CD4-positive, alpha-beta T cell treated with Interleukin-17A for 4 hours (primary cell): ENCODE data around the gene IDUA.
A peak's percentile ranks its signal among the peaks of the same experiment; 100 is the strongest.
"Not testable (repeated sequence)": the region's sequence is repeated elsewhere in the genome, so short reads cannot be mapped to it uniquely, and the experiment has no call there.

Experiments
- DNase-seq: peaks from one replicate; pipeline ENCODE4 v3.0.0-alpha.2; 2020; ENCODE audit warnings: mixed read lengths

Gene IDUA

DNA sequence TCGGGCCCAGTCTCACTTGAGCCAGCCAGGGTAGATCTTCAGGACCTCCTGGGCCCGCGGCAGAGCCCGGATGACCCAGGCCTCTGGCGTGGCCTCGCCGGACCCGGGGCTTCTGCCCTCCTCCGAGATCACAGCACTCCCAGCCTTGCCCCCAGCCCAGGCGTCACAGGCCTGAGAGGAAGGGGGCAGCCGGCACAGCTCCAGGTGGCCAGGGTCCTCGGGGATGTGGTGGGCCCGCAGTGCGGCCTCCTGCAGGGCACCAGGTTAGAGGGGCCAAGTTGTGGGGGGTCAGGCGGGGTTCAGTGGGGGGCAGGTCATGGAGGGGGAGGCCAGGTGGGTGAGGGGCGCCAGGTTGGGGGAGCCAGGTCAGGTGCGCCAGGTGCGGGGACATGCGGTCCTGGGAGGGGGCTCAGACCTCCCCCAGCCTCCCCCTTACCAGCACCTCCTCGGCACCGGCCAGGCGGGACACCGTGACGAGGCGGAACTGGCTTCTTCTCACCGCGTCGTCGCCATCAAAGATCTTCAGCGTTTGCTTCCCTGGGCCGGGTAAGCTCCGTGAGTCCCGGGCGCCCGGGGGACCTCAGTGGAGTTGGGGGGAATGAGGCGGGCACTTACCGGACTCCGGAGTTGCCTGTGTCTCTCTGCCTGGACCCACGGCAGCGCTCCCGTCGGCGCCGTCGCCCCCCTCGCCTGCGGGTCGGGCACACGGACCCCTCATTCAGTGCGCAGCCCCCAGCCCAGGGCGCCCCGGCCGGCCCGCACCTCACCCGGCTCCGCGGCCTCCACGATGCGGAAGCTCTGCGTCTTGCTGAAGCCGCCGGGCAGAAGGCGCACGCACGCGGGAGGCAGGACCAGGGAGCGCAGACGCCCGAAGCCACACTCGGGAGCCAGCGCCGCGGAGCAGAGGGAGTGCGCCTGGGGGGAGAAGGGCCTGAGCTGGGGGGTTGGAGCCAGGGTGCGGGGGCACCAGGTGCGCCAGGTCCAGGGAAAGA lies 19.4 kb upstream of the IDUA start:
- no peak for DNase-seq

DNA sequence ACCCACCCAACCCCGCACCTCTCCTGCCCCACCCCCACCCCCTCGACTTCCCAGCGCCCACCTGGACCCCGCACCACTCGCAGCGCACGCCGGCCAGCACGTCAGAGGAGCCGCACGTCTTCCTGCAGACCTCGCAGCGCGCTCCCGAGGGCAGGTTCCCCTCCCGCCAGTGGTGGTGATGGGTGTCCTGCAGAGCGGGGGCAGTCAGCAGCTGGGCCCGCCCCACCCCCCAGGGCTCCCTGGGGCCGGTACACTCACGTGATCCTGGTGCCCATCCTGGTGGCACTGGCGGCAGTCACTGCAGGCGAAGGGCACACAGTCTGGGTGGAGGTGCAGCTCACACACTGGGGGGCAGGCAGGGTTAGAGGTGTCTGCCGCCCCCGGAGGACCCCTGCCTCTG lies 18.6 kb upstream of the IDUA start:
- no peak for DNase-seq

DNA sequence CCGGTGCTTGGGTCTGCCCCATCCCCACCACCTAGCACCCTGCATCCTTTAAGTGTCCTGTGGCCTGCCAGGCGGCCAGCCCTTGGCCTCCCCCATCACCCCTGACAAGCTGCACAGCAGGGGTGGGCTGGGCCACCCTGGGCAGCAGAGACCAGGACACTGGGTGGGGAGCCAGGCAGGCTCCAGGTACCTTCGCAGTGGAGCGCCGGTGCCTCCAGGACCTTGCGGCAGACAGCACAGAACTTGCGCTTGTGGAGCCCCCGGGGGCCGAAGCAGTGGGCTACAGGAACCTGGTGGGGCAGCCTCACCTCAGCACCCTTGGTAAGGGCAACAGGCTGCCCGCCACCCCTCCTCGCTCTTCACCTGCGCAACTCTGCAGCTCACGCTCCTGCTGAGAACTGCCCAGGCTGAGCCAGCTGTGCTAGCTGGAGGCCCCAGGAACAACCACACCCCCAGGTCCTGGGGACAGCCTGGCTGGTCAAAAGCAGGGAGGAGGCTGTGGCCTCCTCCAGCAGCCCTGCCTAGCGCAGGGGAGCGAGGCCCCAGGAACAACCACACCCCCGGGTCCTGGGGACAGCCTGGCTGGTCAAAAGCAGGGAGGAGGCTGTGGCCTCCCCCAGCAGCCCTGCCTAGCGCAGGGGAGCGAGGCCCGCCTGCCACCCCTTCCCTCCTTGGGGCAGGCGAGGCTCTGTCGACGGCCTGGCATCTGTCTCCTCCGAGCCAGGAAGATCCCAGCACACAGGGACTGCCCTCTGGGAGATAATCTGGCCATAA lies 18.0 kb upstream of the IDUA start:
- no peak for DNase-seq

DNA sequence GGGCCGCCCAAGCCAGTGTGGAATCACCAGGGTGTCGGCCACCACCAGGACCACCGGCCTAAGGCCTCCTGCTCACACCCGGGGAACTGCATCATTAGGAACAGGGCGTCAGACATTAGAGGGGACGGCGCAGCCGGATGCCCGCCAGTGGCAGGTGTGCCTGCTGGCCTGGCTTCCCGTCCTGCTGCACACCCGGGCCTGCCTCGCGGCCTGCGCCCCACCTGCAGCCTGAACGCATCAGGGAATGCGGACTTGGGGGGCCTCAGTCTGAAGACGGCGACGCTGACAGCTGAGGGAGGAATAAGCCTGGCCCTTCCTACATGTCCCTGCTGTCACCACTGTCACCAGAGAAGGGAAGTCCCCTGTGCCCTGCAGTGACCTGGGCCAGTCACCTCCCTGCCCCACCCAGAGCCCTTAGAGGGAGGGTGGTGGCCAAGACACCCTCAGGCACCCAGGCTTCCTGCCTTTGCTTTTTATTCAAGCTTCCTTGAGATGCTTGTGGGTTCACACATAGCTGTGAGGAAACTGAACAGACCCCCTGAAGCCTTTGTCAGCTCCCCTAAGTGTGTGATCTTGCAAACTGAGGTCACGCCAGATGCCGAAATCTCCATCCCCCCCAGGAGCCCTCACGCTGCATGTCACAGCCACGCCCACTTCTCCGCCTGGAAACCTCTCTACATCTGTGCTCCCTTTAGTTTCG lies 16.6 kb upstream of the IDUA start:
- no peak for DNase-seq

DNA sequence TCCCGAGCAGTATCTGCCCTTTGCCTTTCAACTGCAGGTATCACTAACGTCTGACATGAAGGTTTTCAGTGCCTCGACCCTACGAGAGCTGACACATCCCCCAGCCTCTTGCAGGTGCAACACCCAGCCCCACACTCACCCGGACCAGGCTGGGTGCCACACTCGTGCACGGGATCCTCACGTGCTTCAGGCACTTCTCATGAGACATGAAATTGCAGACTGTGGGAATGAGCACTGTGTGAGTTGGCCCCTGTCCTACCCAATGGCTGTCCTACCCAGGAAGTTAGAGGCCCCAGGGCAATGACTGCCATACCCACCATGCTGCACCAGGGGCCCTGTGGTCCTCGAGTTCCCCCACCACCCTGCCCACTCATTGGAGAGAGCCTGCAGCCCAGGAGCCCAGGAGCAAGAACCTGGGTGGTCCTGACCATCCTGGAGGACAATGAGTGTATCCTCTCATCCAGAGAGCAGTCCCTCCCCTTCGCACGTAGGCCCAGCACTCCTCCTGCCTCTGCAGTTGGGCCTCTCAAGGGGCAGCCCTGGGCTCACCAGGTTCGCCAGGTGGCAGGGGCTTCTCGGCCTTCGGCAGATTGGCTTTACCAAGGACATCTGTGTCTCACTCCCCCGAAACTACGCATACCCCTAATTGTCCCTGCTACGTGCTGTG lies 15.9 kb upstream of the IDUA start:
- no peak for DNase-seq

DNA sequence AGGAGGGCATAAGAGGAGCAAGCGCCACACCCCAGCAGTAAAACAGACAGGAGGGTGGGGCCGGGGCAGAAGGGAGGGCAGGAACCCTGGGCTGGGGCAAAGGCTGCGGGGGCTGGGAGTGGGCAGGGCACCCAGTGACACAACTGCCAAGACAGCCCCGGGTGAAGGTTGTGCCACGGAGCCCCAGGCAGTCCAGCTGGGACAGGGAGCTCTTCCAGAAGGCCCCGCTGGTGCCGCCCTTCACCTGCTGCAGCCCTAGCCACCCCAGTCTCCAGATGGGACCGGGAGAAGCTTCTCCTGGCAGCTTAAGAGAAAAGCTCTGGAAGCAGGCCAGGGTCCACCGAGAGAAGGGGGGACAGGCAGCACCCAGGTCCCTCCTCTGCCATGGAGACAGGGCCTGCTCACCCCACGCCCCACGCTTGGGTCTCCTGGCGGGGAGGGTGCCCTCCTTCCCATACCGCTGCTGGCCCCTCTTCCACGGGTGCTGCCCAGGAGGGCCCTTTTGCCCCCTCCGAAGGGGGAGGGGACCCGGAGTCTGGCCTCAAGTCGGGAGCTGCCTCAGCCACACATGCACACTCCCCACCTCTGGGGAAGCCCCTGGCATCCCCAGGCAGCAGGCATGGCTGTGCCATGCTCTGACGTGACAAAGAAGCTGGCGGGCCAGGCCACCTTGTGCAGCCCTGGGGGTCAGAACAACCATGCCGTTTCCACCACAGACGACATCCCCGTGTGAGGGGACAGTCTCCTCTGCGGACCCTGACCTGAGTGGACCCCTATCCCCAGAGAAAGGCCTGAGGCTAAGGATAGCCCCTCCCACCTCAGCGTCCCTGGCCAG lies 15.0 kb upstream of the IDUA start:
- no peak for DNase-seq

DNA sequence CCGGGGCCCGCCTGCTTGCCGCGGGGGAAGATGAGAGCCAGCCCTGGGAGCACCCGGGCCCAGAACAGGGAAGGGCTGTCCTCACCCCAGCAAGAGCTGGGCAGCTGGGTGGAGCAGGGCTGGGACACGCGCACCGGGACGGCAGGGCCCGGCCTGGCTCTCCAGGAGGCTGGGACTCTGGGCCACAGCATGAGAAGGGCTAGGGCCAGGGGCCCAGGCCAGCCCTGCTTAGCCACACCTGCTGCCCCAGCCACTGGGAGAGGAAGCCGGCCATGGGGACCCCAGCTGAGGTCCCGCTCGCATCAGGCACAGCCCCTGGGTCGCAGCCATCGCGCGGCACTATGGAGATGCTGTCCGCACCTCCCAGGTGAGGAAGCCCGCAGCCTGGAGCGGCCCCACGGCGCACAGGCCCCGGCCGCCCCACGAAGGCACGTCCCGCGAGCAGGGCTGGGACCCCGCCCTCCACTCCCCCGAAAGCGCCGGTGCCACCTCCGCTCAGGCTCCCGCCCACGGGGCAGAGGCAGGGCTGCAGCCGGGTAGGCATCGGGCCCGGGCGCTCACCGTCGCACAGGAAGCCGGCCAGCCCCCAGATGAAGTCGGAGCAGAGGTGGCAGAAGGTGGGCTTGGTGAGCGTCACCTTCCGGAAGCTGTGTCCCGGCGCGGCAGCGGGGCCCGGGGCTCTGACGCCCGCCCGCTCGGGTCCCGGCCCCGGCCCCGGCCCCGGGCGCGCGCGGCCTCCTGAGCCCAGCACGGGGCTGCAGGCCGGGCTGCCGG lies 14.0 kb upstream of the IDUA start:
- peak; percentile 71 for DNase-seq

DNA sequence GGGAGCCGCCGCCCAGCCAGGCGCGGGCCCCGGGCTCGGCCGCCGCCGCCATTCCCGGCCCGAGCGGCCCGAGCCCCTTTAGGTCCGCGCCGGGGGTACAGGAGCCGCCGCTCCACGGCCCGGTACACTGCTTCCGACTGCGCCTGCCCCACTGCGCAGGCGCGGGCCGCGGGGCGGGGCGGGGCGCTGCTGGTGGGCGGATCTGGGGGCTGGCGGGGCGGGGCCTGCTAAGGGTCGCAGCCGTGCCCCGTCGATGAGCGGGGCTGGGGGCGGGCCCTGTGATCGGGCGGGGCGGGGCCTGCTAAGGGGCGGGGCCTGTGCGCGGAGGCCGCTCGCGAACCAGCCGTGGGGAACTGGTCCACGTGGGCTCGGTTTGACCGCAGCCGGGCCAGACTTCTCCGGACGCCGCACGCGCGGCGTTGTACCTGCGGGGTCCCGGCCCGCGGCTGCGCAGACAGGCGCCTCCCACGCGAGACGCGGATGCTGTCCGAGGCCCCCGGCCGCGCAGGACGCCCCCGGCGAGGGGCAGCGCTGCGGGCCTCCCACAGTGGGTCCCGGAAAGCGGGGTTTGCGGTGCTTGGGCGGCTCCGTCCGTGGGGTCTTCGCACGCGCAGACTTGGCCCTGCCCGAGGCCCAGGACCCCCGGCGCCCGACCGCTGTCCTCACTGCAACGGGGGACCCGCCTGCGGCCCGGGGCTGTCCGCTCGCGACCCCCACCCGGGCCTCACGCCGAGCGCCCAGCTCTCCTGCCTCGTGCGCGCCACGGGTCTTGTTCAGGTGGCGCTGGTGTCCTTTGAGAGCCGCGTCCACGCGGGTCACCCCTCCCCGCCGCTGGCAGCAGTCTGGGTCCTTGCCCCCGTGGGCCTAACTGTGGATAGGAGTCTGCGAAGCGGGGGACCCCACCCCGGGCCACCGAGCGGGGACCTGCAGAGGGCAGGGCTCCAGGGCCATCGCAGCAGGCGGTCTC lies 13.1 kb upstream of the IDUA start, which contains the start of gene DGKQ:
TSS of gene DGKQ (minus strand) at position 139 of the 967 bp plus-strand sequence. CDS start at position 52, 87 bp downstream.
- peak; percentile 92 for DNase-seq

DNA sequence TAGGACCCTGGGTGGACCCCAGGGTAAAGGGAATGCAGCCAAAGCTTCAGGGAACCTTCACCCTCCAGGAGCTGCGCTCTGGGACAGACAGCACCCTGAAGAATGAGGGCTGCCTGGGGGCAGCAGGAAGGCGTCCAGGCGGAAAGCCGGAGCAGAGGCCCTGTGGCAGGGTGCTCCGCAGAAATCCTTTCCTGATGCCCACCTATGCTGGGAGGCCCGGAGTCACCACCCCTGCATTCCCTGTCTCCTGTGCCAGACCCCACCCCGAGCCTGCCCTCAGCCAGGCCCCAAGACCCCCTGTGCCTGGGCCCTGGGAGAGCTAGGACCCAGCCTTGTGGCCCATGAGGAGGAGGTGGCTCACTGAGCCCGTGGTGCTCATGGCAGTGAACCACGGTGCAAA lies 12.2 kb upstream of the IDUA start:
- no peak for DNase-seq

DNA sequence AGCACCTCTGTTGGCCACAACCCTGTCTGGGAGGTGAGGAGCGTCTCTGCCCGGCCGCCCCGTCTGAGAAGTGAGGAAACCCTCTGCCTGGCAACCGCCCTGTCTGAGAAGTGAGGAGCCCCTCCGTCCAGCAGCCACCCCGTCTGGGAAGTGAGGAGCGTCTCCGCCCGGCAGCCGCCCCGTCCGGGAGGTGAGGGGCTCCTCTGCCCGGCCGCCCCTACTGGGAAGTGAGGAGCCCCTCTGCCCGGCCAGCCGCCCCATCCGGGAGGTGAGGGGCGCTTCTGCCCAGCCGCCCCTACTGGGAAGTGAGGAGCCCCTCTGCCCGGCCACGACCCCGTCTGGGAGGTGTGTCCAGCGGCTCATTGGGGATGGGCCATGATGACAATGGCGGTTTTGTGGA lies 10.8 kb upstream of the IDUA start:
- DNase-seq: not testable (repeated sequence)

DNA sequence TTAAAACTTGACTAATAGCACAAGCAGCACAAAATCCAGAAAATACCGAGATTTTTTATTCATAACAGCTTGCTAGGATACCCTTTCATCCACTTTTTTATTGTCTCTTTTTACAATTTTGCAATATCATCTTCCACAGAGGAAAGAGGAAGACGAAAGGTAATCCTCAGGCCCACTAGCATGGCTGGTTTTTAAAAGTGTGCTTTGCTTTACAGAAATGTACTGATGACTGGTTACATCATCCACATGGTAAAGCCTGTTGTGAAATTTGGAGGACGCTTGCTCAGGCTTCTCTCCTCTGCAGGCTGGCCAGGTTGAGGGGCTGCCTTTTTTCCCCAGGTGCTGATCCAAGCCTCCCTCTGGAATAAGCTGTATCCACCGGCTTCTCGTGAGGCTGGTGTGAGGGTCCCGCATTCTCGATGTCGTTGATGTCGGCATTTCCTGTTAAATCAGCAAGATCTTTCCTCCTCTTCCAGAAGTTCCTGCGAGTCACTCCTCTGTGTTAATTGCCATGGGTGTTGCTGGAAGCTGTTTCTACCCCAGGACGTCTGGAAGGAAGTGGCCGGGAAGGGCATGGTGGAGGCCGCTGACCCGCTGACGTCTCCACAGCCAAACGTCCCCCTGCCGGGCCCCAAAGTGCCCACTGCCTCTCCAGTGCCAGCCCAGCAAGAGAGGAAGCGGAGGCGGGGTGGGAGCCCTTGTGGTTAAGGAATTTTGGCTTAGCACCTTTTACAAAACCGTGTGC lies 7.7 kb upstream of the IDUA start:
- DNase-seq: no peak

DNA sequence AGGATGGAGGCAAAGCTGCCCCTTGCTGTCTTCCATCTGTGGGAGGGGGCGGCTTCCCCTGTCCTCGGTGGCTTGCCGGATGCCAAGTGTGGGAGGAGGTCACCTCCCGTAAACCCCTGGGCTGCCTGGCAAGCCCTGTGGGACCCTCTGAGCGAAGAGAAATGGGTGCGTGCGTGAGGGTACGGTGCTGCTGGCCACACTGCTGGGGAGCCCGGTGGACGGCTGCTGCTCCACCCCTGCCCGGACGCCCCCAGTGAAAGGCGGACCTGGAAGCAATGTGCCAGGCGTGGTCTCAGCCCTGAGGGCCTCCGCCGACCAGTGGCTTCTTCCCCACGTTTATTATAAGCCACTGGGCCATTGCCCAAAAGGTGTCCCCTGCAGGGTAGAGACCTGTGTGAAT lies 4.6 kb upstream of the IDUA start:
- no peak for DNase-seq

DNA sequence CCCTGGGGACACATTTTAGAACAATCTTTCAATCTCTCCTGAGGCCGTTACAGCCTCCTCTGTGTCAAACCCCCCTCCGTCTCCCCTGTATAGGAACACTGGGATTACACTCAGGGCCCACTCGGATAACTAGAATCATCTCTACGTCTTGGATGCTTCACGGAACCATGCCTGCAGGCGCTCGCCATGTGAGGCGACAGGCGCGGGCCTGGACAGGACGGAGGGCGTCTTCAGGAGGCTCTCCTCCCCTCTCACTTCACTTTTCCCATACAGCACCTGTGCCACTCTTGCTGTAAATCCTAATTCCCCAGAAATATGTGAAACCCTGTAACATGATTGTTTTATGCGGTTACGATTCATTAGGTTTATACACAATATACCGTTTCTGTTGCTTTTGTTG lies 4.0 kb upstream of the IDUA start:
- no peak for DNase-seq

DNA sequence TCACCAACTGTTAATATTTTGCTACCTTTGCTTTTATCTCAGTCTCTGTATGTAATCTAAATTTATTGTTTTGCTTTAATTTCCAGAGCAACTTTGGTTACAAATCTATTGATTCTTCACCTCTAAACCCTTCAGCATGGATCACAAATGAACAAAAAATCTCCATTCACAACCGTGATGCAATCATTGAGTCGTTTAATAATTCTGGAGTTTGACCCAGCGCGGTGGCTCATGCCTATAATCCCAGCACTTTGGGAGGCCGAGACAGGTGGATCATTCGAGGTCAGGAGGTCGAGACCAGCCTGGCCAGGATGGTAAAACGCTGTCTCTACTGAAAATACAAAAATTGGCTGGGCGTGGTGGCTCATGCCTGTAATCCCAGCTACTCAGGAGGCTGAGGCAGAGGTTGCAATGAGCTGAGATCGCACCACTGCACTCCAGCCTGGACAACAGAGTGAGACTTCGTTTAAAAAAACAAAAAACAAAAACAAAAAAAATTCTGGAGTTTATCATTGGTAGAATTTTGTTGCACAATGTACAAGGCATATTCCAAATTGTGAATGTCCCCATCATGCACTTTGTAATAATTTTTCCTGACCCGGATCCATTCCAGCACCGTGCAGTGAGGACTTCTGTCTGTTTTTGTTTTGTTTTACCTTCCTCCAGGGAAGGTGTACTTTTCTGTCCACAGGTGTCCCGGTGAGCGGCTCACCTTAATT lies 2.3 kb upstream of the IDUA start:
- DNase-seq: no peak

DNA sequence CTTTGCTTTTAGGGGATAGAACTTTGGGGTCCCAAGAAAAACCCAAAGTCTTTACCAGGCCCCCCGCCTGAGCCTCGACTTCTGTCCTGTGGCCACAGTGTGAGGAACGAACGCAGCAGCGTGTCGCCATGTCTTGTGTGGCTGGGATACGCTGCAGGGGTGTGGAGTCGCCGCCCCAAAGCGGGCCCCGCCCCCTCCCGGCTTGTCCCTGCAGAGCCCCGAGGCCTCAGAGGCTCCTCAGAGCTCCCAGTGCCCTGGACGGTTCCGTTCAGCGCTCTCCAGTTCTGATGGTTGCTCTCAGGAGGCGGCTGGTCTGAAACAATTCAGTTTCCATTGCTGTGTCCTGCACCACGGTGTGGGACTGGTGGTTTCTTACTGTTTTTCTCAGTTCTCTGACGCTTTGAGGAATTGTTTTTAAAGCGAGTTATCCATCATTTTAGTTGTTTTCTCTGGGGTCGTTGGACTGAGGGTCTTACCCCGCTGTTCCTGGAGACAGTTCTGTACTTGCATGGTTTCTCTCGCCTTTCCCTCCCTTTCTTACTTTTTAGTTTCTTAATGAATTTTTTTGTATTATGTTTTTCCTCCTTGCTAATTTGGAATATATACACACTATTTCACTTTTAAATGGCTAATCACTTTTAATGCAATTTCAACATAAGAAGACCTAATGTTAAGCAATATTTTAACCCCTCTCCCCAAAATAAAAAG lies 1.6 kb upstream of the IDUA start:
- DNase-seq: peak; percentile 87

DNA sequence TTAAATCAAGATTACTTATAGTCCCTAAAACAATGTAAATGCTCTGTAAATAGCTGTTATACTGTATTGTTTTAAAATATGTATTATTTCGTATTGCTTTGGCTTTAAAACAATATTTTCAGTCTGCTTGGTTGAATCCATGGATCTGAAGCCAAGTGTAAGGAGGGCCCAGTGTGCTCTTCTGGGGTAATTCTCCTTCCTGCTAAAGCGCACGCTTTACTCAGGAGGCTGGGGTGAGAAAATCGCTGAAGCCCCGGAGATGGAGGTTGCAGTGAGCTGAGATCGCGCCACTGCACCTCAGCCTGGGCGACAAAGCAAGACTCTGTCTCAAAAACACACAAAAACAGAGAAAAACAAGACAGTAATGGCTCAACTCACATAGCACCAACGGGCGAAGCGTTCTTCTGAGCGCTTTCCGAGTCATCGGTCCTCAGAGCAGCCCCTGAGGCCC lies 391 bp upstream of the IDUA start:
- DNase-seq: no peak
